GM18907 (cell line): ENCODE results near the gene LDOC1.
A peak's percentile ranks its signal among the peaks of the same experiment; 100 is the strongest.
"Not testable (repeated sequence)": the region's sequence is repeated elsewhere in the genome, so short reads cannot be mapped to it uniquely, and the experiment has no call there.

Experiments
- ATAC-seq: cut with Tn5 transposase; IDR thresholded peaks from one replicate; pipeline ENCODE4 v1.9.1; 2021; ENCODE audit warnings: mild to moderate bottlenecking, moderate library complexity; ENCODE audit not compliant: unreplicated experiment

Gene LDOC1

DNA sequence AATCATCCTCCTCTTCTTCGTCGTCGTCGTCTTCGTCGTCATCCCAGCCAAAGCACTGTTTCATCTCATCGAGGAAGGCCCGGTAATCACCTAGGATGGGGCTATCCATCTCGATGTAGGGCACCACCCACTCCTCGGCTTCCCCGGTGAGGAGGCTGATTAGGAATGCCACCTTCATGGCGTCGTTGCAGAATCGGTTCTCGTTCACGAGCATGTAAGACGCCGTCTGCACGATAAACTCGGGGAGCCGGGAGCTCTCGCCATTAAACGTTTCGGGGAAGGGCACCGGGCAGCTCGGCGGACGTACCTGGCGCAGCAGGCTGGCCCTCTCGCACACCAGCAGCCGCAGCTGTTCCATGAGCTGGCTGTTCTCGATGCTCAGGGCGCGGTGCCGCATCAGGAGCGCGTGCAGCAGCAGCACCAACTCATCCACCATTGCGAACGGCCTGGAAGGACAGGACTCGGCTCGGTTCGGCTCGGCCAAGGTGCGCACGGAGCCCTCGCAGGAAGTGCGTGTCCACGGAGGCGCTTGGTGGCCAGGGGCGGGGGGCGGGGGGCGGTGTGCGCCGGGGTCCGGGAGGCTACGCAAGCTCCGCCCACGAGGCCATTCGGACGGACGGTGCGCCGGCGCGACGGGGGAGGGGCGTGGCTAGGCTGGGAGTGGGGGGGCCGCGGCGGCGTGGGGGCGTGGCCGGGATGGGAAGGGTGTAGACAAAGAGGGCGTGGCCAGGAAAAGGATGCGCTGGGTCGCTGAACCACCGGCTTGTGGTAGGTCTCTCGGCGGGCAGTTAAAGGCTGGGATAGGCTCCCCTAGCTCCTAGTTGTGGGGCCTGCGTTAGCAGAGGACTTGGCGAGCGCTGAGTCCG, at the start of gene LDOC1:
Gene LDOC1, minus strand, starts transcription at position 544 of the 866 bp plus-strand sequence. Its CDS starts 108 bp downstream, at position 436.
- ATAC-seq, result peak; percentile 53

DNA sequence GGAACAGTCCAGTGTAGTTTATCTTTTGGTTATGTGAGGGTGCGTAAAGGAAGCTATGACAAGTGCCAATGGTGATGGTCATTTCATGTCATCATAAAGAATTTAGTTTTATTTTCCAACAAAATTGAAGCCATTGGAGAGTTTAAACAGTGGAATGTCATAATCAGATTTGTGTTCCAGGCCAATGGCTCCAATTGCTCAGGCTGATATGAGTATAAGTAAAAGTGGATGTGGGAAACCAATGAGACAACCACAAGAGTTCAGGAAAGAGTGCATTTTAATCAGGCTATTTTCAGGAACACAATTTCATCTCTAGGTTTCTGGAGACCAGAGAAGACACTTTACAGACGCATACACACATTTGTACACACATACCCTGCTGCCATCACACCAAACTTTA, 44.7 kb upstream of the LDOC1 start:
- no peak for ATAC-seq

DNA sequence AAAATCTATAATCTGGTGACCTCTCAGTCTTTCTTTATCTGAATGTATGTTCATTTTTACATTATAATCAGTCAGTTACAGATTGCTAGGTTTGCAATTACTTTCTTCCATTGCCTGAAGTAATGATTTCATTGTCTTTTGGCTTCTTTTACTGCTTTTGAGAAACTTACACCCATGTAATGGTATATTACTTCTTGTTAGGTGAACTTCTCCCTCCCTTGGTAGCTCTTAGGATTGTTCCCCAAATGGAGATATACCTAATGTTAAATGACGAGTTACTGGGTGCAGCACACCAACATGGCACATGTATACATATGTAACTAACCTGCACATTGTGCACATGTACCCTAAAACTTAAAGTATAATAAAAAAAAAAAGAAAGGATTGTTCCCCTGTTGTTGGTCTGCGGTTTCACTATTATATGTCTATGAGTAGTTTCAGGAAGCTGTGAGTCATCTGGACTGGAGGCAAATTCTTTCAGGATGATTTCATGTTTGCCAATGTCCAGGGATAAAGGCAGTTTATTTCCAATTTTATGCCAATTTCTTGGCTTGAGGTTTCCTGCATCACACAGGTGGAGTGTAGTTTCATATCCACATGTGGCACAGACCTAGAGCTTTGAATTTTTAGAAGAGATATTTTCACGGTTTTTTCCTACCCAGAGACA, 43.5 kb upstream of the LDOC1 start:
- ATAC-seq, result no peak

DNA sequence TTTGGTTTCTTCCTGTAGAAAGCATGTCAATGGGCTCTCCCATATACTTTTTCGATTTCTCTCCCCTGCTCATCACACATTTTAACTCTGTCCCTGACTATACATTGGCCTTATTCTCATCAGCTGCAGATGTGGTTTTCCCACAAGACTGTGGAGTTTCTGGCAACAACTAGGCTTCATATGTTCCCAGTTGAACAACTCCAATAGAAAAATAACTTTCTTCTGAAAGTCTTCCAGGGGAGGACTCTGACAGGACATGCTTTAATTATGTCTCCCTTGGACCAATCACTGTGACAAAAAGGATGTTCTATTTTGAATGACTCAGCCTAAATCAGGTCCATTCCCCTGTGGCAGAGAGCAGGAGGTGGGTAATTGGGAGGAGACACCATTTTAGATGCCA, 37.3 kb upstream of the LDOC1 start:
- ATAC-seq, result no peak

DNA sequence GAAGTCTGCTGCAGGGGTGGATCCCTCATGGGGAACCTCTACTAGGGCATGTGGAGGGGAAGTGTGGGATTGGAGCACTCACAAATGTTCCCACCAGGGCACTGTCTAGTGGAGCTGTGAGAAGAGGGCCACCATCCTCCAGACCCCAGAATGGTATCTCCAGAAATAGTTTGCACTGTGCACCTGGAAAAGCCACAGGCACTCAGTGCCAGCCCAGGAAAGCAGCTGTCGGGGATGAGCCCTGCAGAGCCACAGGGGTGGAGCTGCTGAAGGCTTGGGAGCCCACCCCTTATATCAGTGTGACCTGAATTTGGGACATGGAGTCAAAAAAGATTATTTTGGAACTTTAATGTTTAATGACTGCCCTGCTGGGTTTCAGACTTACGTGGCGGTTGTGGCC, 25.0 kb upstream of the LDOC1 start:
- no peak for ATAC-seq

DNA sequence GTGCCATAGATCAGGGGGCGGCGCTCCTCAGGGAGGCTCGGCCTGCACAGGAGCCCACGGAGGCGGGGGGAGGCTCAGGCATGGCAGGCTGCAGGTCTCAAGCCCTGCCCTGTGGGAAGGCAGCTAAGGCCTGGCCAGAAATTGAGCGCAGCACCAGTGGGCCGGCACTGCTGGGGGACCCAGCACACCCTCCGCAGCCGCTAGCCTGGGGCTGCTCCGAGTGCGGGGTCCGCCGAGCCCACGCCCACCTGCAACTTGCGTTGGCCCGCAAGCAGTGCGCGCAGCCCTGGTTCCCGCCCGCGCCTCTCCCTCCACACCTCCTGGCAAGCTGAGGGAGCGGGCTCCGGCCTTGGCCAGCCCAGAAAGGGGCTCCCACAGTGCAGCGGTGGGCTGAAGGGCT, 11.6 kb upstream of the LDOC1 start:
- not testable (repeated sequence) for ATAC-seq

DNA sequence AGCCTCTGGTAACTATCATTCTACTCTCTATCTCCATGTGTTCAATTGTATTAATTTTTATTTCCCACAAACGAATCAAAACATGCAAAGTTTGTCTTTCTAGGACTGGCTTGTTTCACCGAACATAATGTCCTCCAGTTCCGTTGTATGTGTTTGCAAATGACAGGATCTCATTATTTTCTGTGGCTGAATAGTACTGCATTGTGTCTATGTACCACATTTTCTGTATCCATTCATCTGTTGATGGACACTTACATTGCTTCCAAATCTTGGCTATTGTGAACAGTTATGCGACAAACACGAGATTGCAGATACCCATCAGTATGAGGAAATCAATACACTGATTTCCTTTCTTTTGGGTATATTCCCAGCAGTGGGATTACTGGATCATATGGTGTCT, 8.4 kb upstream of the LDOC1 start:
- ATAC-seq, result no peak

DNA sequence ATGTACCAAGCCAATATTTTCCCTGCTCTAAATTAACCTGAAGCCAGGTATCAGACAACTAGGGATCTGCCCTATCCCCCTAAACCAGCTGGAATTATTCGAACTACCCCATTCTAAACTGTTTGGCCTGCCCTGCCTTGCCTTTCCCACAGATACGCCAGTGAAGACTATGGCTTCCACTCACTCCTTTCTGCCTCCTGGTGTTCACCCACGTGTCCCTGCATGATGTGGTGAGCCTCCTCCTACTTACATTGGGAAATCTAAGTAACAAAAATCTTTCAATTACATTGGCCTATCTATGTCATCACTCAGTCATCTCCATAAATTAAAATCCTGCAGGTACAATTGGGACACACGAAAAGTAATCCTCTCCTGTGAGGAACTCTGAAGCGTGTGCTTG, 6.1 kb upstream of the LDOC1 start:
- ATAC-seq, result no peak

DNA sequence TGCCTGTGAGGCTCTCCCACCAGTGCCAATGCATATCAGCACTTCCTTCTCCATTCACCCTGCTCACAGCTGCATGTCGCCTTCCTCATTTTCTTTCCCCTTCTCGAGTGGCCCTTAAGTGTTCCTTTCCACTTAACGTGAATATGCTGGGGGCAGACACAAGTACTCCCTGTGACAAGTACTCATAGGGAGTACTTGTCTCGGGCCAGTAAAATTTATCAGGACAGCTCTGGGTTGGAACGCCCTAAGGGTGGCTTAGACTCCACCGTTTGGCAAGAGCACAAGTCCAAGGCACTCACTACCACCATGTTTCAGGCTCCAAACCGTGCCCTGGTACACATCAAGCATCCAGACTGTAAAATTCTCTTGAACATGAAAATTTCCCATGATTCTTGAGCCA, 3.9 kb upstream of the LDOC1 start:
- ATAC-seq, result no peak

DNA sequence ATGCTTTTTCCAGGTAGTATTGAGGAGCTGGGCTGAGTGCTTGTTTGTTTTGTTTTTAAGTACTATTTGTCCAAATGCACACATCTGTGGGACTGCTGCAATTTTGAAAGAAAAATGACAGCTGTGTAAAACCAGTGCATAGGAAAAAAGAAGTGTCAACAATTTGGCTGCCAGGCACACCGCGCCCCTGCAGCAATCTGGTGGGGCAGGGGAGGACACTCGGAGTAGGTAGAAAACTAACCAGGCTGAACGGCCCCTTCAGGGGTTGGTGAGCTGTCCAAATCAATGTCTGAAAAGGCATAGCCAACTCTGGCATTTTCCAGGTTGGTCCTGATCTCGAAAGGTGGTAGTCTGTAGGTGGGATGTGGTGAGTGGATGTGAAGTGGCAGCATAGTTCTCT, 1.1 kb downstream of the LDOC1 start:
- ATAC-seq, result no peak

DNA sequence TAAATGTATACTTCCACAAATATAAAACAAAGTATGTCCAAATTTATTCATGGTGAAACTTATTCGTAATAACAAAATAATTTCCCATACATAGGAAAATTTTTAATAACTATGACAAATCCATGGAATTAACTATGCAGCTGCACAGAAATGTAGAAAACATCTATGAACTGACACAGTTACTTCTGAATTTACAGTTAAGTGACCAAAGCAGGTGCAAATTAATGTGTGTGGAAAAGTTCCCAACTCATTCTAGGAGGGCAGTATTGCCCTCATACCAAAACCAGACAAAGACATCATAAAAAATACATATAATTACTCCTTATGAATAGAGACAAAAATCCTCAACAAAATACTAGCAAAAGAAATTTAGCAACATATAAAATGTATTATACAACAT, 12.5 kb downstream of the LDOC1 start:
- ATAC-seq, result no peak

DNA sequence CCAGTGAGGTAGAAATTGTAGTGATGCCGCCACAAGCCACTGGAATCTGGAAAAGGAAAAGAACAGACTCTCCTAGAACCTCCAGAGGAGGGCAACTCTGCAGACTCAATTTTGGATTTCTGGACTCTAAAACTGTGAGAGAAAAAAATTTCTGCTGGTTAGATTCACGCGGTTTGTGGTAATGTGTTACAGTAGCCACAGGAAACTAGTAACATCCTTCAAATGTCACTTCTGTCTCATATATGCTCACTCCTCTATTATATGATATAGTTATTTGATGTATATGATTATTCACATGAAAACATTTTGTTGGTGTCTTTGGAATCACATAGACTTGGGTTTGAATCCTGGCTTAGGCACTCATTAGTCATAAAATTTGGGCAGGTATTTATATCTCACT, 18.8 kb downstream of the LDOC1 start:
- no peak for ATAC-seq

DNA sequence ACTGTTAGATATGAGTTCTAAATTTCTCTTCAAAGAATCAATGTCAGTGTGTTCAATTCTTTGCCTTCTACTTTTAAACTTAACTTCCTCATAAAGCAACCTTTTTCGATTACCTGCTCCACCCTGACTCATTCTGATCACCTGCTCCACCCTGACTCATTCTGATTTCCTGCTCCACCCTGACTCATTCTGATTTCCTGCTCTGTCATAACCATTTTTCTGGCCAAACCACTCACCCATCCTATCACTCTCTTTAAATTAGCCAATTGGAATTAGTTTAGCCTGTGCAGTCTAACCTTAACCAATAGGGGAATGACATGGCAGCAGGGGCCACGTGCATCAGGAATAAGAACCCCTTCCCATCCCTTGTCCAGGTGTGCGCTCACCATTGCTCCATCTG, 21.7 kb downstream of the LDOC1 start:
- not testable (repeated sequence) for ATAC-seq

DNA sequence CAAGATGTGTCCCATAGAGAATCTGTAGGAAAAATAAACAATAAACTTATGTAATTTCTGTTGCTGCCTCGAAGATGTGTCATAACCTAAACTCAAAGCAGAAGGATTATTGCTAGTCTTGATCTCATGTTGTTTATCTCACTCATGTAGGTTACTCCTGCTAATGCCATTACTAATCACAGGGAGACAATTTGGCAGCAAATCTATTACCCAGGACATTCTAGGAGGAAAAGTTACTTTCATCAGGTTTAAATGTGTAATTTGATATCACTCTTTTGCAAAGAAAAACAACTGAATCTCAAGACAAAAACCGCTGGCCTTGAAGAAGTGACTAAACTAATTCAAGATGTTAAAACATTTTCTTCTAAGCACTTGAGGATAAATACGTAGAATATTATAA, 34.0 kb downstream of the LDOC1 start:
- no peak for ATAC-seq

DNA sequence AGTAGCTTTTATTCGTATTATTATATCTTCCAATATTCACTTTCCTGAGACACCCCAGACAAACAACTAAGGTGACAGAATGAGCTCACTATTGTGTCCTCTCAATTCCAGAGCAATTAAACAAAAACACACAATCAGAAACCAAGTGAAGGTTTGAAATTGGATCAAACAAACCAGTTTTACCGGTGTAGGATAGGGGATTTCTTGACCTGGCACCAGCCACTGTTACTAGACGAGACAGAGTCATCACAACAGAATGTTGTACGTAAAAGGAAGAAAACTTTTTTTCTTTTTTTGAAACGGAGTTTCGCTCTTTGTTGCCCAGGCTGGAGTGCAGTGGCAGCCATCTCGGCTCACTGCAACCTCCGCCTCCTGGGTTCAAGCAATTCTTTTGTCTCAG, 43.7 kb downstream of the LDOC1 start:
- no peak for ATAC-seq

DNA sequence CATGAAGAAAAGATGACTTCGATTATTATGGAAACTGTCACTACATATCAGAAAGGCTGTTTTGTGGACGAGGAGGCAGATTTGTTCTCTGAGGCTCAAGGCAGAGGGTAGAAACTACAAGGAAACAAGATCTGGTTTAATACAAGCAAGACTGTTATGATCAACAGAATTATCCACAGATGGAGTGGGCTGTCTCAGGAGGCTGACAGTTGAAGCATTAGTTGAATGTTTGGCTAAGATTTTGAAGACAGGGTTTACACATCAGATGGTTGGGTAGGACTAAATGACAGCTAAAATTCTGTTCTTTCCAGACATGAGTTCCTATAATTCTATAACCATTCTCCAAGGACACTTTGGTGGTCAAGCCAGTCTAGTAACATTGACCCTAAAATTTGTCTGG, 49.8 kb downstream of the LDOC1 start:
- ATAC-seq, result no peak
